Stimulated activated CD8-positive, alpha-beta memory T cell treated with anti-CD3 and anti-CD28 coated beads, Interleukin-7, amount 100 ng/mL, for 24 hours (primary cell): ENCODE results near the gene CAMK2B.

Experiments used
- DNase-seq: peaks from one replicate; pipeline ENCODE4 v3.0.0-alpha.2; 2020; ENCODE audit warnings: low read depth

CAMK2B gene

DNA sequence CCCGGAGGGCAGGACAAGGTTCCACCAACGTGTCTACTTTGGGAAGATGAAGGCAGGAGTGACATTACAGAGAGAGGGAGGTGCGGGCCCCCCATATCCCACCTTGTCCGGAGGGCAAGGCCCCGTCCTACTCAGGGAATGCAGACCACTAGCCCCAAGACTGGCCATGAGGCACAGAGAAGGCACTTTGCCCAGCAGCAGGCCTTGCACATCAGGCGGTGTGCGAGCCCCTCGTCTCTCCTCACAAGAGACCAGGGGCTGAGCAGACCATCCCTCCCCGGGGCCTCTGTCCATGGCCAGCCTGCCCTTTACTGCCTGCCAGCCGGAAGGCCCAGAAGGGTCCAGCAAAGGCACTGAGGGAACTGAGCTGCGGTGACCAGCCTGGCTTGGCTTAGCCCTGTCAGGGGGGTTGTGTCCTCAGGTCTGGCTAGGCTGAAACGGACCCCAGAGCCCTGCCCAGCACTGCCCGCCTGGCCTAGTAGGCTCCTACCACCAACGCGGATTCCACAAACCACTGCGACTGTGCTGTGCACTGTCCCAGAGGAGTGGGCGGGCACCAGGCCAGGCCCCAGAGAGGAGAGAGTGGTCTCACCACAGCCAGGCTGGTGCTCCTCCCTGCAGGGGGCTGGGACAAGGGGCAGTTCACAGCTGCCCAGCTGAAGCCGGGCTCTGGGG, 16.7 kb downstream of the CAMK2B start:
- no peak for DNase-seq

- no peak for DNase-seq
Measured at GRCh38 chr7:44307905-44308595, 17.3 kb downstream of the CAMK2B start.

DNA sequence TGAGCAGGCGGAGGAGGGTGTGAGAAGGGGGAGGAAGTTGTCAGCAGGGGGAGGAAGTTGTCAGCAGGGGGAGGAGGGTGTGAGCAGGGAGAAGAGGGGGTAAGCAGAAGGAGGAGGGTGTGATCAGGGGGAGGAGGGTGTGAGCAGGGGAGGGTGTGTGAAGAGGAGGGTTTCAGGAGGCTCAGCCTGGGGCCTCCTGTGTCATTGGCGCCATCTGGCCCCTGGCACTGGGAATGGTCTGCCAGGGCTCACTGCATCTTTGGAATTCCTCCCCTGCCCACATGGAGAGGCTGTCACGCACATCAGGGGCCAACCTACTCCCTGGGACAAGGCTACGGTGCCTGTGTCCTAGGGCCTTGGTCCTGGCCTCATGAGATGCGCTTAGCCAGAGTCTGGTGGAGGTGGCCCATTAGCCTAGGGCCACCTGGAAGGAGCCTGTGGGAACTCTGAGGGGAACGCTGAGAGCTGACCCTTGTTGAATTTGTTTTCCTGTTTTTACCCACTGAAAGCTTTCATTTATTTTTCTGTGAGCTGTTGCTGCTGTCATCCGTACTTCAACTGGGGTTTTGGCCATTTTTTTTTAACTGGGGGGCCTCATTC, 18.0 kb downstream of the CAMK2B start:
- no peak for DNase-seq

DNA sequence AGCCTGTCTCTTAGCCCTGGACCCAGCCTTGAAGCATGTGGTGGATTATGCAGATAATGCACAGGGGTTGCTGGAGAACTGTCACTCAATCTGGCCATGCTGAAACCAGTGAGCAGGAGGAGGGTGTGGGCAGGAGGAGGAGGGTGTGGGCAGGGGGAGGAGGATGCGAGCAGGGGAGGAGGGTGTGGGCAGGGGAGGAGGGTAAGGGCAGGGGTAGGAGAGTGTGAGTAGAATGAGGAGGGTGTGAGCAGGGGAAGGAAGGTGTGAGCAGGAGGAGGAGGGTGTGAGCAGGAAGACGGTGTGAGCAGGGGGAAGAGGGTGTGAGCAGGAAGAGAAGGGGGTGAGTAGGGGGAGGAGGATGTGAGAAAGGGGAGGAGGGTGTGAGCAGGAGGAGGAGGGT, 18.8 kb downstream of the CAMK2B start:
- no peak for DNase-seq

DNA sequence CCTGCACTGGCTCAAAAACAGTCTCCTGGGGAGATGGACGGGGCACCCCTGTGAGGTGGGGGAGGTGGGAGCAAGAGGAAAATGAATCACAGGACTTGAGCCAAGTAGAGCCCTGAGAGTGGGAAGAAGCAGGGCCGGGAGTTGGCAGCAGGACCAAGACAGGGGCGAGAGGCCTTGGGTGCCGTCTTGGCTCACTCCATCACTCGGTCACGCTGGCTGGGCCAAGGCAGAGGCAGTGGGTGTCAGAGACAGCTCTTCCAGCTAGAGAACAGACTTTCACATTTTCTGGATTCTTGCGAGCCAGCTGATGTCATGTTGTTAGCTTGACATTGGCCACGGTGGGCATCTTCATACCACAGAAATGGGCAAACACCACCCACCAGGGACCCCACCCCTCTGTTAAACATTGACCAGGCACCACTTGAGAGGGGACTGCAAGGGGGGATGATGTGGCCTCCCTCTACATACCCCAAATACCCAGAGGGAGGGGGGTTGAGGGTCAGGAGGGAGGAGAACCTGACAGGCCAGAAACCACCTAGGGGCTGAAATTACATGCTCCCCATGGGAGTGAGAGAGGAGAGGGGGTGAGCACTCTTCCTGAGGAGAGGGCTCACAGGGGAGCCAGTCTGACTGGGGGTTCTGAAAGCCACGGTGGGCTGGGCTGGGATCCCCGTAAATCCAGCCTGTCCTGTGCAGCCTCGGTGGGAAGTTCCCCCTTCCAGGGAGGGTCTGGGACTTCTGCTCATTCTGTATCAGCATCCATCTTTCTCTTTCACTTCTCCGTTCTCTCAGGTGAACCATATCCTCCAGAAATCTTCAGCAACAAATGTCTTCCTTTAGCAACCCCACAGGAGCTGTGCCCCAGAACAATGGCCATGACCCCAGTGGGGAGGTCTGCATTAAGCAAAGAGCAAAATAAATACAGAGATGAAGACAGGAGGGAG, 19.6 kb downstream of the CAMK2B start:
- DNase-seq = no peak

DNA sequence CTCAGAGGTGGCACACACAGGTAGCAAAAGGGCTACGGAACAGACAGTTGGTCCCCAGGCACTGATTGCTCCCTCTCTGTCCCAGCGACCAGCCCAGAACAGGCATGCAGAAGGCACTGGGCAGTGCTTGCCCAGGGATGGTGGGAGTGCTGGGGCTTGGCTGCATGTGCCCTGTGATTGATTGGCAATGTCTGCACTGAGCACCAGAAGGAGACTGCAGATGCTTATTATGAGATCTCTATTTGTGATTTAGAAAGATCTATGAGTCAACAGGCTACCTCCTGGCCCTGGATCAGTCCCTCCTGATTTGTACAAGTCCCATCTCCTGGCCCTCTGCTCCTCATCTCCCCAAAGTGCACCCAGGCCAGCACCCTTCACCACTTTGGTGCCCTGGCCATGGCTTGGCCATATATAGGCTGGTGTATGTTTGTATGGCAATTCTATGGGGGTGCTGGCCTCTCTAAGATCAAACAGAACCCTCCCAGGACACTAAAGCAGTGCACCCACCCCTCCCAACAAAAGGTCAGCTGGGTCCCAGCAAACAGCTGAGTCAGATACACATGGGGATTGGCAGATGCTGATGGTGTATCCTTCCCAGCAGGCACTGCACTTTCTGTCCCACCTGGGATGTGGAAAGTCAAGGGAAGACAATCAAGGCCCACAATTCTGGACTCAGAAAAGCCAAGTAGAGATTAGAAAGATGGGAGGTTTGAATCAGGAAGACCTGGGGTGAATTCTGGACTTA, 30.9 kb downstream of the CAMK2B start:
- no peak for DNase-seq

DNA sequence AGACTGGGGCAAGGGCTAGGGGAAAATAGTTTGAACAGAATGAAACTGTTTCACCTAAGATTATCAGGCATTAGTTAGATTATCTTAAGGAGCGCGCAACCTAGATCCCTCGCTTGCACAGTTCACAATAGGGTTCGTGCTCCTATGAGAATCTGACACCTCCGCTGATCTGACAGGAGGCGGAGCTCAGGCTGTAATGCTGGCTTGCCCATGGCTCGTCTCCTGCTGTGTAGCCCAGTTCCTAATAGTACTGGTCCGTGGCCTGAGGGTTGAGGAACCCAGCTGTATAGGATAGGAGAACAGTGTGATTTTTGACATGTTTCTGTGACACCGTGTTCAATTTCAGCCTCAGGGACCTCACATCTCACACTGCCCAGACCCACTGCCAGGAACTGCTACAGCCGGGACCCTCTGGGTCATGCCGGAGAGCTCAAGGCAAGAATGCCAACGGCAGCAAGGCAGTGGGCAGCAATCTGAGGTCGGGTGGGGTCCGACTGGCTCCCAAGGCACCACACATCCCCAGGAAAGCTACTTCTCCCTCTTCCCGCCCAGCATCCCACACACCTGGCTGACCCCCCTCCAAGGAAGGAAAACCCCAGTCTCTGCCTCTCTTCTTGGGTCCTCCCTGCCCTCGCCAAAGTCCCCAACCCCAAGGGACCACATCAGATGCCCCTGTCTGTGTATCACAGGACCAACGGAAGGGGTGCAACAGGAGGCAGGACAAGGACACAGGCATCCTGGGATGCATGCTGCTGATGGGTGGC, 31.7 kb downstream of the CAMK2B start:
- DNase-seq = no peak

DNA sequence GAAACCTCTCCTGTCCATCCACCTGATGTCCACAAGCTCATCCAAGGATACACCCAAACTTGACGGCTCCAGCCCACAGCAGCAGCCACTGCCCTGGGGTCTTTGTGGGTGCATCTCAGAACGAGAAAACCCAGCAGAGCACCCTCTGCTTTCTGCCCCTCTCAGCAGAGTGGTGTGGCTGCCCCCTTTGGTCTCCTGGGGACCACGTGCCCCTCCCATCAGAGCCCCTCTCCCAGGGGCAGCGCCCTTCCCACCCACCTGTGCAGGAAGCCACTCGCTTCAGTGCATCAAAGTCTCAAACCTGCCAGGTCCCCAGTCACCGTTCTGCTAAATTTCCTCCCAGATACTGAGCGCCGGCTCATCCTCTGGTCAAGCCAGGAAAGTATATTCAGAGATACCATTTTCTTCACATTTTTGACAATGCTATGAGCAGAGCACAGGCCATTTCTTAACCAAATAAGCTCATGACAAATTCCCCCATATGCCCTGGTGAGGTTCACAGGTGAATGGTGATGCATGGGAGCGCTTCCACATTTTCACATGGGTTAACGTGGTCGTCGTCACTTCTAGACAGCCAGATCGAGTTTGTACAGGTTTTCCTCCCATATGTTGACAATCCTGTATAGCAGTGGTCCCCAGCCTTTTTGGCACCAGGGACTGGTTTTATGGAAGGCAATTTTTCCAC, 32.4 kb downstream of the CAMK2B start:
- no peak for DNase-seq

DNA sequence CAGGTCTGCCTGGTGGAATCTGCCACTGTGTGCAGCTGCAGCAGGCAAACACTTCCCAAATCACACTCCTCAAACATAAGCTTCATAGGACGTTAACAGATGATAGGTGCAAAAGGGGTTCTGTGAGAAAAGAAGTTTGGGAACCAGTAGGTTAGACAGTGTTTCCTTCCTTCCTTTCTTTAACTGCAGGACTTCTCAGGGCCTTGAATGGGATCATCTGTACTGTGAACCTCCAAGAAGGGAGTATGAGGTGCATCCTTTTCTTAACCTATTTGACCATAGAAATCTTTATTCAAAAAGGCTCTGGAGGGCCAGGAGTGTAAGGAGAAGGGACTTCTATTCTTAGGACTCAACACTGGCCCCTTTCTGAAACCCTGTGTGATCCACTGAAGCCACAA, 33.0 kb downstream of the CAMK2B start:
- no peak for DNase-seq

GRCh38 chr7:44291733-44292419, 33.5 kb downstream of the CAMK2B start:
- DNase-seq = no peak

DNA sequence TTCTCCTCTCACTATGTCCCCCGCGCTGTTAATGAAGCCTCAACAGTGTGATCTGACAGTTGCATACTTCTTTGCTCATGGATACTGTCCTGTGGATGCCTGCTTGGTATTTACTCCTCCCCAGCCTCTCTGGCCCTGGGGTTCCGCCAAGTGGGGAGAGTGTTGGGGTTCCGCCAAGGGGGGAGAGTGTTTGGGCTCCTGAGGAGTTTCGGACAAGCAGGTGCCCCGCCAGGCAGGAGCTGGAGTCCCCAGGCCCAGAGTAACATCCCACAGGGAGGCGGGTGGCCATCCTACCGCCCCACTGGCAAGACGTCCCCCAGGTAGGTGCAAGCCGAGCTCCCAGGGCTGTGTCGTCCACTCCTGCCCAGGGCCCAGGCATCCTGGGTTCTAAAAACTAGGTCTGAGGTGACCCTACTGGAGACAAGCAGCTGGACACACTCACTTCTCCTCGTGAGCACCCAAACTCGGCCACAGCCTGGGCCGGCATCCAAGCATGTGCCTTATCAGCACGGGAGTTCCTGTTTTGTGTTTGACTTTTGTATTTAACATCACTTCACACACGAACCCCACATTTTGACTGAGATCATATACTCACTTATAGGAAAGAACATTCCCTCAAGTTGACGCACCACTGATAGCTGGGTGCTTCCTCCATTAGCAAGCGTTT, 34.2 kb downstream of the CAMK2B start:
- no peak for DNase-seq

- DNase-seq = no peak
Measured at GRCh38 chr7:44290252-44290620, 35.2 kb downstream of the CAMK2B start.

- DNase-seq = no peak
Measured at GRCh38 chr7:44289341-44290251, 35.8 kb downstream of the CAMK2B start.

DNA sequence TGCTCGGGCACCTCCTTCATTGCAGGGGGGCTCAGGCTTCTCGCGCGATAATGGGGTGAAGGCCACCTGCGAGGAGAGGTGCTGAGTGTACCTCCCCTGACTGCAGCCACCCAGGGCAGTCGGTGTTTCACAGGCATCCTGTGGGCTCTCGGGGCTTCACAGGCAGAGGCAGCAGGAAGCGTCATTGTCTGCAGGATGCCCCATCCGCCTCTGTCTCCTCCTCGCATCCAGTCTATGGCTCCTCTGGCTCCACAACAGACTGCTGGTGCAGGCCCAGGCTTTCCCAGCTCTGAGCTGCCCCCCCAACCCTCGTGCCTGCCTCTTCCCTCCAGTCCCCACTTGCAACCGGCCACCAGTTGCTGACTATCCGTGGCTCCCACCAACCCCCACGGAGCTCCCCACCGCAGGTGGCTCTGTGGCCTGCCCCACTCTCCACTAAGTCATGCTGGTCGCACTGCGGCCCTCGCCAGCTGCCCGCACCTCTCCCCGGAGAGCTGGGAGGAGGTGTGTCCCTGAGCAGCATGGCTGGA, 36.5 kb downstream of the CAMK2B start:
- no peak for DNase-seq

DNA sequence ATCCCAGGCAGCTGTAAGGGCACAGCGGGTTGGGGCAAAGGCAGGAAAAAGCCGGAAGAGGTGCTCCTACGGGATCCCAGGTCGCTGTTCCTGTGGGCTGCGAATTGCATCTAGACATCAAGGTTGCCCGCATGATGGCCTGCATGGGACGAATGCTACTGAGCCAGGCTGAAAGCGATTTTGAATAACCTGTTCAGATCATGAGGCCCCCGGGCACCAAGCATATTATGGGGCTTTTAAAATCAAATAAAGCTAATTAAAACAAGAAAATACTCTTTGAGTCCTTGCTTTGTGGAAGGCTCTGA, 37.1 kb downstream of the CAMK2B start:
- DNase-seq = no peak

- DNase-seq = no peak
Measured at GRCh38 chr7:44287488-44288380, 37.7 kb downstream of the CAMK2B start.
